Measurements from ENCODE around the gene CYSTM1.

DNA sequence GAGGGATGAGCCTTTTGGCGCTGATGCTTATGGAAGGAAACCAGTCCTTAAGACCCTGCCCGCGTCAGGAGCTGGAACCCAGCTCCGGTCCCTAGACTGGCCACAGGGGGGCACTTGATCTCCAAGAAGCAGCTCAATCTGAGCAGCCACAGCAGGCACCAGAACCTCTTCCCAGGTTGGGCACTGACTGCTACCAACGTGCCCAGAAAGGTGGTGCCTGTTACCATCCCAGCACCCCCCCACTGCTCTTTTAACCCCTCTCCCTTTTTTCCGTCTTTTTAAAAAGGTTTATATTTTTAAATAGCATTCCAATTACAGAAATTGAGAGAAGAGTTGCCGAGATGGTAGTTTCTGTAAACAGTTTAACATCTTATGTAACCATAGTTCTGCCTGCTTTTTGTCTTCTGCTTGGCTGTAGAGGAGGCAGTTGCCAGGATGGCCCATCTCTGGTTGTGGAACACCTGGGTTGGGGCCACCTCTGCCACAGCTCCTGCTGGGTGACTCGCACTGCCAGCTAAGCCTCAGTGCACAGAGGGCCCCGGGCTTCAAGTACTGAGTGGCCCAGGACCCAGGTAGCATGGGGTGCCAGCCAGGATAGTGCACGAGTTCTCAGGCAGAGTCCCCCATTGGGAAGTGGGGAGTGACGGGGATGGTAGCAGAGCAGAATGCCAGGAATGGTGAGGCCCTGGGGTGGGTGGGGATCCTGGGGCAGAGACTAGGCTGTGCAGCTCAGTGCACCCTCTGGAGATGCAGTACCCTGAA lies 65.1 kb downstream of the CYSTM1 start:
- no peak for TF ChIP-seq POLR2A (IDR thresholded peaks at IDR 0.05)
- peak; percentile 13 to 56 (median 48) for TF ChIP-seq CTCF (IDR thresholded peaks at IDR 0.05)
